K562 (cell line): ENCODE results near the gene NEURL1. TPM values are rescaled to one million over a fixed set of nuclear protein-coding genes. Genes with fewer than 3 reads are reported as not detected.
A peak's percentile ranks its signal among the peaks of the same experiment; 100 is the strongest.

Experiments
- CXXC5 ChIP-seq: fragments of 250-450 bp; sonication (Bioruptor Pico); IDR thresholded peaks from 2 replicates; pipeline ENCODE4 v1.8.0; 2022; ENCODE audit warnings: inconsistent platforms, mild to moderate bottlenecking, moderate library complexity
- EGR1 ChIP-seq: fragments of 450-650 bp; conservative IDR thresholded peaks from 2 replicates; pipeline ENCODE4 v1.6.1; 2017; ENCODE audit warnings: mild to moderate bottlenecking
- GATA2 ChIP-seq: sonication (generic); formaldehyde crosslinking; IDR thresholded peaks from 2 replicates; pipeline ENCODE4 v1.4.0; 2020; ENCODE audit warnings: mild to moderate bottlenecking, missing genetic modification reagents
- GMEB1 ChIP-seq: fragments of 250-450 bp; sonication (Bioruptor Pico); IDR thresholded peaks from 2 replicates; pipeline ENCODE4 v1.4.0; 2020; ENCODE audit warnings: mild to moderate bottlenecking
- LARP7 ChIP-seq: fragments of 450-650 bp; IDR thresholded peaks from 2 replicates; pipeline ENCODE4 v1.6.1; 2016
- MEIS2 ChIP-seq: fragments of 450-650 bp; IDR thresholded peaks from 2 replicates; pipeline ENCODE4 v1.6.1; 2014; ENCODE audit warnings: mild to moderate bottlenecking; ENCODE audit not compliant: partially characterized antibody
- NELFE ChIP-seq: IDR thresholded peaks from 2 replicates; pipeline ENCODE4 v1.6.1; 2011; ENCODE audit warnings: mild to moderate bottlenecking; ENCODE audit not compliant: insufficient read depth, insufficient read length
- NR2C1 ChIP-seq, 2 experiments: fragments of 450-650 bp; IDR thresholded peaks; 2 replicates each; pipeline ENCODE4 v1.6.1; 2017; ENCODE audit warnings: mild to moderate bottlenecking in 2 of 2, antibody characterized with exemption in 1 of 2, inconsistent platforms in 1 of 2, missing compliant biosample characterization in 1 of 2, missing genetic modification characterization in 1 of 2
- NR3C1 ChIP-seq: sonication (generic); formaldehyde crosslinking; IDR thresholded peaks from 2 replicates; pipeline ENCODE4 v1.8.1; 2022; ENCODE audit warnings: missing genetic modification reagents
- POLR3A ChIP-seq: IDR thresholded peaks from 2 replicates; pipeline ENCODE4 v1.6.1; 2011; ENCODE audit warnings: borderline replicate concordance, mild to moderate bottlenecking, moderate library complexity; ENCODE audit not compliant: insufficient read length, insufficient read depth; ENCODE audit errors: extremely low read depth
- RBBP5 ChIP-seq: fragments of 200-600 bp; sonication (generic); IDR thresholded peaks from 2 replicates; pipeline ENCODE4 v1.6.1; 2012; ENCODE audit warnings: borderline replicate concordance, mild to moderate bottlenecking, low read length, control low read depth, inconsistent platforms; ENCODE audit not compliant: insufficient read depth, poor library complexity, severe bottlenecking
- SIN3B ChIP-seq: fragments of 450-650 bp; IDR thresholded peaks from 2 replicates; pipeline ENCODE4 v1.6.1; 2017; ENCODE audit warnings: low read depth, mild to moderate bottlenecking, moderate library complexity
- ZBTB8A ChIP-seq: fragments of 450-650 bp; IDR thresholded peaks from 2 replicates; pipeline ENCODE4 v1.6.1; 2018; ENCODE audit warnings: mild to moderate bottlenecking, moderate library complexity; ENCODE audit not compliant: partially characterized antibody
- ZNF408 ChIP-seq: fragments of 250-450 bp; sonication (Bioruptor Pico); IDR thresholded peaks from 2 replicates; pipeline ENCODE4 v1.4.0; 2020; ENCODE audit warnings: low read depth, mild to moderate bottlenecking, moderate library complexity
- ZNF431 ChIP-seq: sonication (generic); formaldehyde crosslinking; IDR thresholded peaks from 2 replicates; pipeline ENCODE4 v1.8.0; 2022; ENCODE audit warnings: mild to moderate bottlenecking, missing genetic modification reagents
- ZNF766 ChIP-seq: fragments of 200-800 bp; sonication (Bioruptor generic); conservative IDR thresholded peaks from 2 replicates; pipeline ENCODE4 v1.6.1; 2016; ENCODE audit warnings: missing genetic modification characterization, missing compliant biosample characterization
- ZNF830 ChIP-seq: fragments of 250-450 bp; sonication (Bioruptor Pico); IDR thresholded peaks from 2 replicates; pipeline ENCODE4 v1.5.0; 2021; ENCODE audit warnings: mild to moderate bottlenecking
- polyA plus RNA-seq, 8 experiments: library from polyadenylated mRNA; depleted of rRNA in 4 of 8; stranded (reverse) in 5 of 8; unstranded in 3 of 8; fragments of >200 nt; fragmentation: Nextera tagmentation in 2 of 8; fragmentation: Illumina TruSeq in 1 of 8; extraction: Ambion mirVana in 2 of 8; extraction: Trizol in 1 of 8; gene quantifications; 2 replicates each; pipeline versions ENCODE4 v1.2.1 to v1.2.3, GENCODE V29; 2011 to 2014; ENCODE audit warnings: inconsistent platforms in 1 of 8, missing spikeins in 1 of 8
- total RNA-seq, 7 experiments: library from RNA; depleted of rRNA in 6 of 7; stranded (reverse); fragments of >200 nt in 6 of 7; fragmentation: Illumina TruSeq in 2 of 7; extraction: Trizol in 2 of 7; gene quantifications; 2 replicates each; pipeline versions ENCODE4 v1.2.1 to v1.2.3, GENCODE V29; 2011 to 2021; ENCODE audit warnings: low replicate concordance in 1 of 7
- TF ChIP-seq, protein P1 (sequence below): fragments of 150-350 bp; conservative IDR thresholded peaks from 2 replicates; pipeline ENCODE4 v1.6.1; 2014; ENCODE audit warnings: low read length
- TF ChIP-seq, protein P2 (sequence below): fragments of 250-450 bp; sonication (Bioruptor Pico); IDR thresholded peaks from 2 replicates; pipeline ENCODE4 v1.9.0; 2021; ENCODE audit warnings: mild to moderate bottlenecking, inconsistent platforms

Gene NEURL1
- total and polyA plus RNA-seq, 9 of the 15 experiments (the other 6 are each of a cell fraction or from before 2014, with no cell fraction given): 0.01 to 0.45 (median 0.16) TPM; not detected in 5

- TF ChIP-seq ZNF431 (CRISPR knock-in tag): no peak
- peak; percentile 77 for TF ChIP-seq EGR1
- TF ChIP-seq NELFE: no peak
- TF ChIP-seq CXXC5 (CRISPR knock-in tag): peak; percentile 50; the same call in 1 of the 2 replicates
- TF ChIP-seq NR2C1 (IDR thresholded peaks at IDR 0.05): peak; percentile 54
- peak; percentile 81 for TF ChIP-seq NR2C1 (tag; IDR thresholded peaks at IDR 0.05)
- no peak for TF ChIP-seq NR3C1
- no peak for TF ChIP-seq ZNF830 (CRISPR knock-in tag)
- TF ChIP-seq POLR3A: no peak
- TF ChIP-seq ZNF408 (CRISPR knock-in tag): no peak
- peak; percentile 55; the same call in 1 of the 2 replicates for TF ChIP-seq ZNF766 (CRISPR knock-in tag)
- no peak for TF ChIP-seq LARP7
- no peak for TF ChIP-seq RBBP5
- no peak for TF ChIP-seq SIN3B
- TF ChIP-seq MEIS2: peak; percentile 39
- no peak for TF ChIP-seq ZBTB8A
- TF ChIP-seq, protein P1, sequence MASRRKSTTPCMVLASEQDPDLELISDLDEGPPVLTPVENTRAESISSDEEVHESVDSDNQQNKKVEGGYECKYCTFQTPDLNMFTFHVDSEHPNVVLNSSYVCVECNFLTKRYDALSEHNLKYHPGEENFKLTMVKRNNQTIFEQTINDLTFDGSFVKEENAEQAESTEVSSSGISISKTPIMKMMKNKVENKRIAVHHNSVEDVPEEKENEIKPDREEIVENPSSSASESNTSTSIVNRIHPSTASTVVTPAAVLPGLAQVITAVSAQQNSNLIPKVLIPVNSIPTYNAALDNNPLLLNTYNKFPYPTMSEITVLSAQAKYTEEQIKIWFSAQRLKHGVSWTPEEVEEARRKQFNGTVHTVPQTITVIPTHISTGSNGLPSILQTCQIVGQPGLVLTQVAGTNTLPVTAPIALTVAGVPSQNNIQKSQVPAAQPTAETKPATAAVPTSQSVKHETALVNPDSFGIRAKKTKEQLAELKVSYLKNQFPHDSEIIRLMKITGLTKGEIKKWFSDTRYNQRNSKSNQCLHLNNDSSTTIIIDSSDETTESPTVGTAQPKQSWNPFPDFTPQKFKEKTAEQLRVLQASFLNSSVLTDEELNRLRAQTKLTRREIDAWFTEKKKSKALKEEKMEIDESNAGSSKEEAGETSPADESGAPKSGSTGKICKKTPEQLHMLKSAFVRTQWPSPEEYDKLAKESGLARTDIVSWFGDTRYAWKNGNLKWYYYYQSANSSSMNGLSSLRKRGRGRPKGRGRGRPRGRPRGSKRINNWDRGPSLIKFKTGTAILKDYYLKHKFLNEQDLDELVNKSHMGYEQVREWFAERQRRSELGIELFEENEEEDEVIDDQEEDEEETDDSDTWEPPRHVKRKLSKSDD: no peak
- TF ChIP-seq GATA2 (CRISPR knock-in tag): no peak
- TF ChIP-seq, protein P2, sequence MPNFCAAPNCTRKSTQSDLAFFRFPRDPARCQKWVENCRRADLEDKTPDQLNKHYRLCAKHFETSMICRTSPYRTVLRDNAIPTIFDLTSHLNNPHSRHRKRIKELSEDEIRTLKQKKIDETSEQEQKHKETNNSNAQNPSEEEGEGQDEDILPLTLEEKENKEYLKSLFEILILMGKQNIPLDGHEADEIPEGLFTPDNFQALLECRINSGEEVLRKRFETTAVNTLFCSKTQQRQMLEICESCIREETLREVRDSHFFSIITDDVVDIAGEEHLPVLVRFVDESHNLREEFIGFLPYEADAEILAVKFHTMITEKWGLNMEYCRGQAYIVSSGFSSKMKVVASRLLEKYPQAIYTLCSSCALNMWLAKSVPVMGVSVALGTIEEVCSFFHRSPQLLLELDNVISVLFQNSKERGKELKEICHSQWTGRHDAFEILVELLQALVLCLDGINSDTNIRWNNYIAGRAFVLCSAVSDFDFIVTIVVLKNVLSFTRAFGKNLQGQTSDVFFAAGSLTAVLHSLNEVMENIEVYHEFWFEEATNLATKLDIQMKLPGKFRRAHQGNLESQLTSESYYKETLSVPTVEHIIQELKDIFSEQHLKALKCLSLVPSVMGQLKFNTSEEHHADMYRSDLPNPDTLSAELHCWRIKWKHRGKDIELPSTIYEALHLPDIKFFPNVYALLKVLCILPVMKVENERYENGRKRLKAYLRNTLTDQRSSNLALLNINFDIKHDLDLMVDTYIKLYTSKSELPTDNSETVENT (CRISPR knock-in tag): no peak
- peak; percentile 24; the same call in 1 of the 2 replicates for TF ChIP-seq GMEB1 (CRISPR knock-in tag)
Measured at GRCh38 chr10:103612462-103613365, 119.2 kb downstream of the NEURL1 start (continued).
